Stimulated activated CD8-positive, alpha-beta memory T cell treated with anti-CD3 and anti-CD28 coated beads, Interleukin-4, amount 100 ng/mL, for 24 hours (primary cell): Measurements from ENCODE around the gene RALGAPA2.

Experiments used
- DNase-seq: peaks from one replicate; pipeline ENCODE4 v3.0.0-alpha.2; 2020; ENCODE audit warnings: low read depth

The RALGAPA2 gene

DNA sequence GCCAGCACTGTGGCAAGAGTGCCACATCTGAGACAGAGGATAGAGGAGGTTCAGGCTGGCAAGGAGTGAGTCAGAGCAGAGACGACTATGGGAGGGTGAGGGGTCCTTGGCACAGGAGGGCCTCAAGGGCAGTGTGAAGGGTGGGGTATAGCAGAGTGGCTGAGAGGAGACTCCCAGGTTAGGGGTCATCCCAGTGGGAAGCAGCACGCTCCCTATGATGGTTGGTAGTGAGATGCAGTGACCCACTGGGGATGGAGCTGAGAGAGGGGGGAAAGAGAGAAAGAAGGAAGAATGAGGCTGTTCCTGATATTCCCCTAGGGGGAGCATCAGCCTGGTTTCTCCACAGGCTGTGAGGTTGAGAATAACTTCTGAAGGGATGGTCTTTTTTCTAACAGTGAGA, 247.2 kb downstream of the RALGAPA2 start:
- no peak for DNase-seq

DNA sequence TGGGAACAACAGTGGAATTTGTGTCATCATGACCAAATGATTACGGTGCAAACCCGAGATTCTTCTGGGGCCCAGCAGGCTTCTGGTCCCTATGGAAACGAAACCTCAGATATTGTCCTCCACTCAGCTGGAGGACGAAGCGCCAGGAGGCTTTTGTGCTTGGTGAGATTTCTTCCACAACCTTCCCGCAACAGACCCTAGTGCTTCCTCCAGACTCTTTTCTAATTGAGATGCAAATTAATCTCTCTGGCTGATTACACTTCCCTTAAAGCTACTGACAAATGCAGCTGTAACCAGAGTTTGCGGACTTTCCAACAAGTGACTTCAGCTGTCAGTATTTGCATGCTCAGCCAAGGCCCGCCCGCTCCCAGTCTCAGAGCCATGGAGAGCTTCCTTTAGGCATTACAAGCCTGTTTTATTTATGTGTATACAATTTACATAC, 248.5 kb downstream of the RALGAPA2 start:
- no peak for DNase-seq

- no peak for DNase-seq
These were observed 250.3 kb downstream of the RALGAPA2 start for GRCh38 chr20:20462185-20462584.

- DNase-seq = no peak
These were observed 250.9 kb downstream of the RALGAPA2 start for GRCh38 chr20:20461551-20461950.

DNA sequence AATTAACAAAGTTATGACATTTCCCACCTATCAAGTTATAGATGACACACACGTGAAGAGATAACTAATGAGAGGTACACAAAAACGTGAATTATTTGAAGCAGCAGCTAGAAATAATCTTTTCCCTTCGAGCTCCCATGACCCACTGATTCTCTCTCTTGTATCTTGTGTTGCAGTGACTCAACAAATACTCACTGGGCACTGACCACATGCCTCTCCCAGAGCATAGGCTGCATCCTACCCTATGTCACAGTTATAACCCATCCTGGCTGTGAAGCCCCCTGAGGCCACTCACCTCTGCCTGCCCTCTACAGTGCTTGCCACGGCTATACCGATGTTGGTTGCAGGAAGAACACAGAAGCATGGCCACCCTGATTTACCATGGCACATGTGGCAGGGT, 252.7 kb downstream of the RALGAPA2 start:
- DNase-seq = no peak

DNA sequence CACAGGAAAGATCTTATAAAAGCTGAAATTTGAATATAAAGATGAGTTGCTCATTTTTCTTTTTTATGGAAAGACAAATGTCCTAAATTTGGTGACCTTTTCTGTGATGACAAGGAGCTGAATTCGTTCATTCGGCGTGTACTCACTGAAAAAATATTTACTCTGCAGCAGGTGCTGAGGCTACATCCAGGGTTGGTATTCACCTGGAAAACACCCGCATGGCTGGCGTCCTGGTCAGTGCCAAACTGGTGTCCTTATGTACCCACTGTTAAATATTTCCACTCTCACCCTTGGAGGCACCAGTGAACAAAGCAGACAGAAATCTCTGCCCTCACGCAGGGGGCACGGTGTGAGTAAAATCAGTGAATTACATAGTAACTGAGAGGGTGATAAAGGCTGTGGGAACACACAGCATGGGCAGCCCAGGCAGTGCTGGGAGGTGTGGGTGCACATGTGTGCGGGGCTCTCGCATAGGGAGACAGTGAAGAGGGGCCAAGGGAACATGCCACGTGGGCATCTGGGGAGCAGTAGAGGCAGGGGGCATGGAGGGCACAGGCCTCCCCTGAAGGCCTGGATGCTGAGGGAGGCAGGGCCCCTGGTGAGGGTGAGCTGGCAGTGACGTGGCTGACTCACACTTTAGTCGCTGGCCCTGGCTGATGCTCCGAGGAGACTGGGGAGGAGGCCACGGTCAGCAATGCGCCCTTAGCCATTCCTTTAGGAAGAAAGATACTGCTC, 254.9 kb downstream of the RALGAPA2 start:
- no peak for DNase-seq

GRCh38 chr20:20456741-20457140, 255.7 kb downstream of the RALGAPA2 start:
- DNase-seq = no peak

- no peak for DNase-seq
These were observed 256.5 kb downstream of the RALGAPA2 start for GRCh38 chr20:20455926-20456325.

- no peak for DNase-seq
These were observed 257.4 kb downstream of the RALGAPA2 start for GRCh38 chr20:20454850-20455627.

- no peak for DNase-seq
These were observed 258.1 kb downstream of the RALGAPA2 start for GRCh38 chr20:20454367-20454766.

- peak; percentile 36 for DNase-seq
These were observed 260.2 kb downstream of the RALGAPA2 start for GRCh38 chr20:20452254-20452676.

DNA sequence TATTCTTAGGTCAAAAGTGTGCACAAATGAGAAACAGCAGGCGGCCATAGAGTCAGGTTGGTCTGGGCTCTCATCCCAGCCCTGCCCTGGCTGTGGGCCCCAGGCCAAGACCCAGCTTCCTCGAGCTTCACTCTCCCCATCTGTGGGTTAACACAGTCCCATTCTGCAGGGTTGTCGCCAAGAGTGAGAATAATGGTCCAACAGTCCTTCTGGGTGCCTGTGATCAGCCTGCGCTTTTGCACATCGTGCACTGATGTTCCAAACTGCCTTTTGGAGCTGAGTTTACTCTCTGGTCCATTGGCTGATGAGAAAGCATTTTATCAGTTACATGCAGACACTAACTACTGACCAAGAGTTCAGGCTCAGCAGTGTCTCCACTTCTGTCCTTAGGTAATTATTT, 261.9 kb downstream of the RALGAPA2 start:
- DNase-seq = no peak

GRCh38 chr20:20448881-20449280, 263.6 kb downstream of the RALGAPA2 start:
- DNase-seq = no peak

GRCh38 chr20:20447196-20447595, 265.2 kb downstream of the RALGAPA2 start:
- DNase-seq = no peak

DNA sequence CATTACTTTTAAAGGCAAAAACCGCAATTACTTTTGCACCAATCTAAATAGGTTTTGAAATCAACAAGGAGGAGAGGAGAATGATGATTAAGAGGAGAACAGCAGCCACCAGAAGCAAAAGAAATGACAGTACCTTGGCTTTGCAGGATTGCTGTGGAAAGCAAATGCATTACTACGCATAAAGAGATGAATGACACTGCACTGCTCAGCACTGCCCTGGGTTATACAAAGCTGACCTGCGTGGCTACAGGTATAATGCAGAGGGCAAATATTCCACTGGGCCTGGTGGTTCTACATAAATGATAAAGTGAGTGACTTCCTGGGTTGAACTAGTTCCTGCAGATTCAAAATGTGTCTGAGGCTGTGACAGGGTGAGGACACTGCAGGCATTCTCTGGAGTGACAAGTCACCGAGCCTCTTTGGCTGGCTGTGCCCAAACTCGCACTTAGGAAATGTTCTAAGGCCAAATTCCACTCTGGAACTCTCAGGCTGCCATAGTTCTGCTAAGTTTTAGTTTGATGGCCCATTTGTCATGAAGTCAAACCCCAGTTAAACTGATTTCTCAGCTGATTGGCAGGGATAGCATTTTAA, 265.9 kb downstream of the RALGAPA2 start:
- no peak for DNase-seq

DNA sequence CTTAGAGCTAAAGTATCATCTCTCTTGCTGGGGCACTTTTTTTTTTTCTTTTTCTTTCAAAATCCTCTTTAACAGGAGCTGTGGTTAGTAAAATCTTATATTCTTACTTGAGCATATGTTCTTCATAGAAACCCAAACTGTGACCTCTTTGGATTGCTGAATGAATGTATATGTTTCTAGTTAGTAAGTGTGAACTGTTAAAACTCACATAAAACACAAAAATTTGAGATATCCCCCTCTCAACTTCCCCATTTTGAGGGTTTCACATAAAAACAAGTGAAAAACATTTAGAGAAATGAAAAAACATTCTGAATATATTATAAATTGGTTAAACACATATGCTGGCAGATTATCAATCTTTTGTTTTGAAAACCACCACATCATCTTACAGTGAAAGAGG, 266.4 kb downstream of the RALGAPA2 start:
- no peak for DNase-seq

DNA sequence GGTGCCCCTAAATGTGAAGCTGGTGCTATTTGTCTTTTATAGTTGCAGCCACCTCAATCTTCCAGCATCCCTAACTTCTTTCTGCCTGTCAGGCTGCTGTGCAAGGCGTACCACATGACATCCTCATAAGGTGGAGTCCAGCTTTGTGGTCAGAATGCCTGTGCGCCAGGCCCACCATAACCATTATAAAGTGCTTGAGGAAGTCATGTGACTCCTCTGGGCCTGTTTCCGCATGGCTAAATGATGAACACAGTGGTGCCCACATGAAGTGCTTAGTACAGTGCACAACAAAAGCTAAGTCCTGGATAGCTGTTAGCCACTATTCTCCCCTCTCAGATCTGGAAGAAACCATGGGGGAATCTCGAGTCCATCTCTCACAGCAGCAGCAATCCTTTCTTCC, 268.9 kb downstream of the RALGAPA2 start:
- no peak for DNase-seq

GRCh38 chr20:20442466-20442865, 270.0 kb downstream of the RALGAPA2 start:
- DNase-seq = no peak

DNA sequence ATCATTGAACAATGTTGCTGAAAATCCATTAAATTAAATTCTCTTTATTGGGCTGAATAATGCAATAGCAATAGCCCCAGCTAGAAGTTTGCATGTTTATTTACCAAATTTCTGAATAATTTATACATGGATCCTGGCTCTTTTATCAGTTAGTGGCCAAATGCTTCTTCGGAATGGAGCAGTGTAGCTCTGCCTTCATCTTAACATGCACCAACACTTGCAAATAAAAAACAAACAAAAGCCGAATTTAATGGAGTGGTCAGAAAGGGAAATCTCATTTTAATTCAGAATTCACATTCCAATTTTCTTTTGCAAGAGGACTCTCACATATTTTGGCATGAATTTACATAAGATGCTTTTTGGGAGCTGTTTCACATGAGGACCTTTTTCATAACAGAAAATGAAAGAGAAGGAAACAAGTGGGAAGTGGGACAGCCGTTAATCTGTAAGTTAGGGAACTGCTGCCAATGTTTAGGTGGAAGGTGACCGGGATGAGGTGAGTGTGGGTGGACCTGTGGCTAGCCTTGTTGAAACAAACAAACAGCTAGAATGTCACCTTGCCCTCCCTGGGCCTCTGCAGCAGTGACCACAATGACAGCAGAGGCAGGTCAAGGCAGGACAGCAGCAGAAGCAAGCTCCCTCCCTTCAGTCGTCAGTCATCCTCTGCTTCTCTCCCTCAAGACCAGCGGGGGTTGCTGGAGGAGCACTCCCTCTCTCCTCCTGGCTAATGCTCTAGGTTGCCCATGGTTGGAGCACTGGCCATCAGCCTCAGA, 271.4 kb downstream of the RALGAPA2 start:
- no peak for DNase-seq

DNA sequence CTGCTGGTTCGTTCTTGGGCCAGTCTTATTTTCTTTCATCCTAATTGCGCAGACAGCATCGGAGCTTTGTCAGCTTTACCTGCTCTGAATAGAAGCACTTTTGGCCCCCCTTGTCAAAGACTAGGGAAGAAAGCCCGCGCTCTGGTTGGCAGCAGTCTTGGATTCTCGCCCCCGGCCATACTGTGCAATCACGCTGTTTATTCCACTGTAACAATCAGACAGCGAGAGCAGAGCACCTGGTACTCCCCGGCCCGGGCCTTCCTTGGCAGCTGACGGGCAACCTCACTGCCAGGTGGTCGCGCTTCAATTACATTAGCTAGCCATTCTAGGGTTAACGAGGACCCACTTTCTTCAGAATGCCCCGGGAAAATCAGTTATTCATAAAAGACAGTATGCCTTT, 272.0 kb downstream of the RALGAPA2 start:
- no peak for DNase-seq

DNA sequence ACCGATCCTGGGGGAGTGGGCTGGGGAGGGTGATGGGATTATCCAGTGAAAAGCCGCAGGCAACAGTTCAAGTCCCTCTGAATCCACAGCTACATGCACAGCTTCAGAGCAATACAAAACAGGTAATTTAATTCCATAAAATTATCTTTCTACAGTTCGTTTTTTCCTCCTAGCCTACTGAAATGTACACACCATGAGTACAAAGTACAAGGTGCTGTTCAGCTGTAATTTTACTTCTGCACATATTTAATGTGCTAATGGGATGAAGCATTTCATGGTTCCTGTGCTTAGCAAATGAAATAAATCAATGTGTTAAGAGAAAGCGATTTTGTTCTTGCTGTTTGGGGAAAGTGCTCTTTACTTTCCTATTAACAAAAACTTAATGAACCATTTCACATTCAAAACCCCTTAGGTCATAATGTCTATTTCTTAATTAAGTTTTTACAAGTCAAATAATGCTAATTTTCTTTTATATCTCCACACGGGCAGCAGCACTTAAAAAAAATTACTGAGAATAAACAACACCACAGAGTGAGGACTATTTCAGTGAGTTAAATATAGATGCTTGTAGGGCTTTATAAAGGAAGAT, 272.7 kb downstream of the RALGAPA2 start:
- DNase-seq = no peak

DNA sequence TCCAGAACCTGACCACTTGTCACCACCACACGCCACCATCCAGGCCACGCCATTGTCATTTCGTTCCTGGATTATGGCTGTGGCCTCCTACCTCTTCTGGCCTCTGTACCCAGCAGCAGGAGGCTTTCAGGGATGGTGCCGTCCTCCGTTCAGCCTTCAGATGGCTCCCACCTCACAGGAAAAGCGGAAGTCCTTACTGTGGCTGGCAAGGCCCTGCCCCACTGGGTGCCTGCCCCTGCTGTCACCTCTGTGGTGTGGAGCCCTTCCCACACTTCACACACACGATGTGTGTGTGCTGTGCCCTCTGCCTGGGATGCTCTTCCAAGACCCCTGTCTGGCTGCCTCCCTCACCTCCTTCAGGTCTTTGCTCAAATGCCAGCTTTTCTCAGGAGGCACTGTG, 275.1 kb downstream of the RALGAPA2 start:
- no peak for DNase-seq
